Motor neuron (in vitro differentiated cells): ENCODE results near the gene EHD1. TPM values are rescaled to one million over a fixed set of nuclear protein-coding genes. Genes with fewer than 3 reads are reported as not detected.

Experiments
- ATAC-seq, 8 experiments: fragments of 200-7000 bp; cut with Tn5 transposase; replicated peaks in 6 of 8; 2 replicates each; pipeline ENCODE4 v1.8.0; 2021; ENCODE audit warnings: mild to moderate bottlenecking in 8 of 8, moderate library complexity in 8 of 8
- H3K27ac ChIP-seq, 2 donors: fragments of 250-450 bp; sonication (Bioruptor Pico); 2 replicates each; pipeline ENCODE4 v1.9.0; 2021; ENCODE audit warnings: antibody characterized with exemption in 2 of 2, mild to moderate bottlenecking in 2 of 2, moderate library complexity in 1 of 2
- H3K4me1 ChIP-seq, 2 donors: fragments of 250-450 bp; sonication (Bioruptor Pico); replicated peaks in 1 of 2; 2 replicates each; pipeline ENCODE4 v1.6.1; 2021; ENCODE audit warnings: antibody characterized with exemption in 2 of 2, mild to moderate bottlenecking in 2 of 2, moderate library complexity in 1 of 2
- H3K4me3 ChIP-seq, 5 donors: fragments of 250-450 bp; sonication (Bioruptor Pico); 2 replicates each; pipeline ENCODE4 v1.9.0; 2021; ENCODE audit warnings: antibody characterized with exemption in 5 of 5, mild to moderate bottlenecking in 5 of 5, moderate library complexity in 4 of 5
- WGBS, 10 experiments: fragments of 450-650 bp; shearing (Covaris generic); methylation state at CpG; one replicate each; pipeline ENCODE4 v1.0.0; 2022; 5-methylcytosine and 5-hydroxymethylcytosine counted together
- in situ Hi-C, 9 experiments: fragments of 400-800 bp; cut with MboI; loops; one replicate each; pipeline ENCODE4 v1.15.0; 2021; ENCODE audit warnings: low sequenced_read_pairs in 9 of 9, low pct_unique_long_range_greater_than_20kb in 2 of 9; ENCODE audit not compliant: unreplicated experiment in 9 of 9
- total RNA-seq, 8 experiments: library from RNA; unstranded; fragments of 300-600 nt; gene quantifications; 2 replicates each; pipeline versions ENCODE4 v1.2.3 to v1.2.4, GENCODE V29; 2022

Gene EHD1
- total RNA-seq, 8 experiments from 2014 or later = 20.2 to 37.2 (median 30.6) TPM

DNA sequence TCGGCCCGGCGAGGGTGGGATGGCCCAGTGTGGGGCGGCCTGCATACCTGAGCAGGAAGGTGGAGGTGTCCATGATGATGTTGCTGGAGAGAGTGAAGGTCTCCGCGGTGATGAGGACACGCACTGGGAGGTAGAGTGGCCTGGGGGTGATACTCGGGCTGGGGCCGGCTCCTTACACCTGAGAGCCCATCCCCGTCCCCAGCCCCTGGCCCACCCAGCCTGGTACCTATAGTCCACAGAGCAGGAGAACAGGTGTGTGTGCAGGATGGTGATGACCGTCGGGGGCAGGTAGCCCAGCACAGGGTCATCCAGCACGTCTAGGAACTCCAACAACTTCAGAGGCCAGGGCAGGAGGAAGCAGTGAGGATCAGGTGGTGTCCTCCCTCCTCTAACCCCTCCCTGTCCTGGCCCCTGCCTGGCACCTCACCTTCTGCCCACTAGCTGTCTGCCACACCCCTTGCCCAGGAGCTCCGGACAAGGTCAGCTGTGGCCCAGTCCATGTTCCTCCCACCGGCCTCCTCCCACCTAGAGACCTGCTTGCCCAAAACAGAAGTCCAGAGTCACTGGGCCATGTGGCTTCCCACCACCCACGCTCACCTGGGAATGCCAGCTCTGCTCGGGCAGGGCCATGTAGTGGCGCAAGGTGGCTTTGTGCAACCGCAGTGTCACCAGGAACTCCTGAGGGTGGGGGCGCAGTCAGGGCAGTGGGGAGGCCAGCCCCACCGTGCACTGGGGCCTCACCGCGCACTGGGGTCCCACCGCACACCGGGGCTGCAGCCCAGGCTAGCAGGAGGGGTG is 27.3 kb upstream of the EHD1 start:
- no peak overlapping the region for H3K4me3 ChIP-seq
- in situ Hi-C loops = no loop called here
- ATAC-seq = peak in 1 of 8 experiments; percentile 3
- no peak overlapping the region for H3K27ac ChIP-seq
- no peaks in the 10 kb centered on the region for H3K4me1 ChIP-seq
- WGBS, 10 experiments = 88 to 100% methylated on average over 1 to 5 of the region's 25 CpGs; no CpG with 5 or more reads in 8 of the 10 experiments

DNA sequence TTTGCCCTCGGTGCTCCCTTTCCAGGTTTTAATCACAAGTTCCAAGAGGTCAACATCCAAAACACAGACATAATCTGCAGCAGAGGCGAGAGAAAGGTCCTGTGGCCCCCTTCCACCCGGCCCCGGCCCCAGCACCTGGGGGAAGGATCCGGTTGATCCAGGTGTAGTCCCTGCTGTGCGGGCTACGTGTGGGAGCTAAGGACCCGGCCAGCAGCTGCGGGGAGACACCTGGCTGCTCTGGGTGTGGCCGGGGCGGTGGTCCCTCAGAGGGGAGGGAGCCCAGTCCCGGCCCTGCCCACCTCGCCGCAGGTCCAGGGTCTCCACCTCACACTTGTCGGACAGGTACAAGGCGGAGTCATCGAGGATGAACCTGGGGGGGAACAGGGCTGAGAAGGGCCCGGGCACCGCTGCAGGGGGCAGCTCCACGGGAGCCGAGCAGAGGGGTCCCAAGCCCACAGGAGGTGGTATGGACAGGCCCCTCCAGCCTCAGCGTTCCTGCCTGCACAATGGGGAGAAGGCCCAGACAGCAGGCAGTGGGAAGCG is 24.9 kb upstream of the EHD1 start:
- in situ Hi-C loops = no loop called here
- peak in 1 of 8 experiments; percentile 8 for ATAC-seq
- Histone ChIP-seq H3K4me1 (no peaks in the 10 kb centered on the region), H3K27ac (no peak overlapping the region), H3K4me3 (no peak overlapping the region)
- 60 to 90% (median 80%) methylated on average over 1 to 4 of the region's 23 CpGs; no CpG with 5 or more reads in 5 of the 10 experiments for WGBS, 10 experiments

DNA sequence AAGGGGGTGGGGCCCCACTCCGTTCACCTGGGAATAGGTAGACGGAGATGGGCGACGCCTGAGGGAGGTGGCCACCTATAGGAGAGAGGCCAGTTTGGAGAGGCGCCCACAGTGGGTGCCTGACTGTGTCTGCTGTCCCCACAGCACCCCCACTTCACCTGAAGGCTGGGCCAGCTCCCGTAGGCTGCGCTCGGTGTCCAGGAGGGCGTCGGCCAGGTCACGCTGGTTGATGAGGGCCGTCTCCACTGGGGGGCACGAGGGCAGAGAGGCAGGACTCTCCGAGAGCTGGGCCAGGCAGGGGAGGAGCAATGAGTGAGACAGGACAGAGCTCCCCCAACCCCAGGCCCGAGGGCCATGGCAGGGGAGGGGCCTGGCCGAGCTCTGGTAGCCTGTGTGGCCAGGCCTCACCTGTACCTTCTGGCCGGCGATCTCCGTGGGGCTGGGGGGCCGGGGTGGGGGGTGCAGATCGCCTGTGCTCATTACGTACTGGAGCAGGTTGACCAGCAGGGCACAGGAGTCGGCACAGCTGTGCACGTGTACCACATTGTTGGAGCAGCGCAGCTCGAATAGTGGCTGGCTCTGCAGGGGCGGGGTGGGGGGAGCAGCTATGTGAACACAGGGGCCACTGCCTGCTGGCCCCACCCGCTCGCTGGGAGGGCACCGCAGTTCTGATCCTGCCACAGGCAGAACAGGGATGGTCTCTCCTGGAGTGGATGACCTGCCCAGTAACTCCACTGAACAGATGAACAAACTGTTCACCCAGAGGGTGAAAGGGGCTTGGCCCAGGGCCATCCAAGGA is 23.9 kb upstream of the EHD1 start:
- WGBS, 10 experiments = 60 to 100% (median 90%) methylated on average over 1 to 2 of the region's 30 CpGs; no CpG with 5 or more reads in 7 of the 10 experiments
- in situ Hi-C loops = no loop called here
- no peak overlapping the region for H3K27ac ChIP-seq
- ATAC-seq = peak in 2 of 8 experiments; percentile 13 to 15
- no peaks in the 10 kb centered on the region for H3K4me1 ChIP-seq
- no peak overlapping the region for H3K4me3 ChIP-seq

DNA sequence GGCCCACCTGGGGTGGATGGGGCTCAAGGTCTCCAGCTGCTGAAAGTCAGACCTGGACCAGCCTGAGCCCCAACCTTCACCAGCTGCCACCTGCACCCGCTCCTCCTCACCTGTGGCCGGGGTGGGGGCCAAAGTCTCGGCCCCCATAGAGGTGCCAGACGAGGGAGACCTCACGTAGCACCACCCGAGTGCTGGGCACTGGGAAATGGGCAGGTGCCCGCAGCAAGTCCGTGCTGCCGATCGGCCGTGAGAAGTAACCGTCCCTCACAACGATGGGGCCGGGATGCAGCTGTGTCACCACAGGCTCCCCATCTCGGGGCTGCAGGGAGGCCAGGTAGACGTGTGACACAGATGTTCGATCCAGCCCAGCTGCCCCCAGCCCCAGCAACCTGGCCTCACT is 22.4 kb upstream of the EHD1 start:
- WGBS, 10 experiments = 90% methylated on average over 2 of the region's 17 CpGs; no CpG with 5 or more reads in 9 of the 10 experiments
- in situ Hi-C loops = no loop called here
- Histone ChIP-seq H3K4me3 (no peak overlapping the region), H3K27ac (no peak overlapping the region), H3K4me1 (no peaks in the 10 kb centered on the region)
- ATAC-seq = no peak

DNA sequence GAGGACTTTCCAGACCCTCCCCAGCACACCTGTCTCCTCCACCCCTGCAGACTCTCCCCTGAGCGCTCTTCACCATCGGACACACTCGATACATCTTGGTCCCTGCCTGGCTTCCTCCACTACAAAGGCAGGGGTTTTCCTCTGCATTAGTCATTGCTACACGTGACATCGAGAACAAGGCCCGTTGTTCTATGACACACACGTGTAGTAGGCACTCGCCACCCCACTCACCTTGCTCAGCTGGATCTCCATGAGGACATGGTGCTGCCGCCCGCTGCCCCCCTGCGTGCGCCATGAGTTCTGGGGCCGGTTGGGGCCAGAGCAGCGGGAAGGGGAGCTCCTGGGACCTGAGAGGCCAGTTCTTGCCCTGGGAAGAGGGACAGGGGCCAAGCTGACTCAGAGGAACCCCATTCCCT is 21.9 kb upstream of the EHD1 start:
- Histone ChIP-seq H3K4me1 (no peaks in the 10 kb centered on the region), H3K4me3 (no peak overlapping the region), H3K27ac (no peak overlapping the region)
- in situ Hi-C loops = no loop called here
- 73 to 94% (median 90%) methylated on average over 1 to 7 of the region's 14 CpGs; no CpG with 5 or more reads in 4 of the 10 experiments for WGBS, 10 experiments
- ATAC-seq = no peak

DNA sequence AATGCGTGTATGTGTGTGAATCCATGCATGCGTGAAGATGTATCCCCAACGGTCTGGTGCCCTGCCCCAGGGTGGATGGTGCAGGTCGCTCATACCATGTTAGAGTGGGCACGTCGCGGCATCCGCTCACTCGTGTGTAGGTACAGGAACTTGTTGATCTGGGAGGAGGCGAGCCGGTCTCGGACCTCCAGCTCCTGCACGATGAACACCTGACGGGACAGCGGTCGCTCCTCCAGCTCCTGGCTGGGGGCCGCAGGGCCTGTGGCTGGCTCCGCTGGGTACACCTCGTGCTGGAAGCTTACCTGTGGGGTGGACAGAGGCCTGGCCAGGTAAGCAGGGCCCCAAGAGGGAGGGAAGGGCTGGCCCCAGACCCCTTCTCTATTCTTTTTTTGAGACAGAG is 20.1 kb upstream of the EHD1 start:
- ATAC-seq = no peak
- in situ Hi-C loops = loop anchor here in 1 of 9 experiments (10.0 kb wide), 1 partner anchor 54 kb away; the partner anchor contains the start of gene CDC42BPG
- WGBS, 10 experiments = 89 to 100% (median 93%) methylated on average over 3 to 7 of the region's 19 CpGs; no CpG with 5 or more reads in 4 of the 10 experiments
- H3K4me1 ChIP-seq = peaks cover 4 to 7% of the 10 kb centered on the region in 2 donors
- no peak overlapping the region for H3K27ac ChIP-seq
- no peak overlapping the region for H3K4me3 ChIP-seq

DNA sequence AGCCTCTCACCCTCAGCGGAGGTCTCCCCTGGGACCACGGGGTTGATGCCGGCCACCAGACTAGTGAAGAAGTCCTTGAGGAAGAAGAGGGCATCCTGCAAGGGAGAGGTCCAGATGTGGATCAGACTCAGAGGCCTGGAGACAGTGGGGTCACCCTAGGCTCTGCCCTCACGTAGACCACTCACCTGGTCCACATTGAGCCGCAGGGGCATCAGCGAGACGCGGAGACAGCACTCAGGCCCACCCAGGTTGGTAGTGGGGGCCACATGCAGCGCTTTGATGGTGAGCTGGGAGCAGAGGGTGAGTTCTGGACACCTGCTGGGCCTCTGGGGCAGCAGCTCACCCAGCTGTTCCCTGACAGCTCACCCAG is 19.6 kb upstream of the EHD1 start:
- Histone ChIP-seq H3K27ac (no peak overlapping the region), H3K4me3 (no peak overlapping the region), H3K4me1 (peaks cover 4 to 12% of the 10 kb centered on the region in 2 donors)
- WGBS, 10 experiments = 86 to 100% (median 100%) methylated on average over 3 to 6 of the region's 9 CpGs; no CpG with 5 or more reads in 7 of the 10 experiments
- in situ Hi-C loops = loop anchor here in 1 of 9 experiments (10.0 kb wide), 1 partner anchor 53 kb away; the partner anchor contains the start of gene CDC42BPG
- ATAC-seq = no peak

DNA sequence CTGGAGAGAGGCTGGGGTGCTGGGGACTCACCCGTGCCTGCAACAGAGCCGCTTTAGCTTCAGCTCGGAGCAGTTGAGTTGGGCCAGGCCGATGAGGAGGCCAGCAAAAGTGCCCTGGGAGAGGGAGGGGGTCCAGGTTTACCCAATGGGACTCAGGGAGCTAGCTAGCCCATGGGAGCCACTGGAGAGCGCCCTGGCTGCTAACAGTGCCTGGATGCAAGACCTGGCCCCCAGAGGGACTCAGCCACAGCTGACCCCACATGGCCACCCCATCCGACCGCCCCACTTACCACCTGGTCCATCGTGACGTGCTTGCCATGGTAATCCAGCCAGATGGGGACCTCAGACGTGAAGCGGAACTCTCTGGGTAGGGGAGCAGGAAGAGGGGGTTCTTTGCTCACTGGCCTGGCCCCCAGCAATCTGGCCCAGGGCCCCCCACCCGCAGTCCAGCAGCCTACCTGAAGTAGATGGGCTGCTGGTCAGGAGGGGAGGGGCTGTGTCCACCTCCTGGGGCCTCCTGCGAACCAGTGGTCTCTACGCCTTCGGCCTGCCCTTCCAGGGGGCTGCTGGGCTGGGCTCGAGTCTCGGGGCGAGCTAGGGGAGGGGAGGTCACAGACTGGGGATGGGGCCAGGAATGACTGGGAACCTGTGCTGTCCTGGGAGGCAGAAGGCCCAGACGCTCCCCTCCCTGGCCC is 19.1 kb upstream of the EHD1 start:
- Histone ChIP-seq H3K4me3 (no peak overlapping the region), H3K27ac (no peak overlapping the region), H3K4me1 (peaks cover 4 to 12% of the 10 kb centered on the region in 2 donors)
- in situ Hi-C loops = loop anchor here in 1 of 9 experiments (10.0 kb wide), 1 partner anchor 53 kb away; the partner anchor contains the start of gene CDC42BPG
- WGBS, 10 experiments = 60 to 96% methylated on average over 4 to 8 of the region's 19 CpGs; no CpG with 5 or more reads in 8 of the 10 experiments
- no peak for ATAC-seq

DNA sequence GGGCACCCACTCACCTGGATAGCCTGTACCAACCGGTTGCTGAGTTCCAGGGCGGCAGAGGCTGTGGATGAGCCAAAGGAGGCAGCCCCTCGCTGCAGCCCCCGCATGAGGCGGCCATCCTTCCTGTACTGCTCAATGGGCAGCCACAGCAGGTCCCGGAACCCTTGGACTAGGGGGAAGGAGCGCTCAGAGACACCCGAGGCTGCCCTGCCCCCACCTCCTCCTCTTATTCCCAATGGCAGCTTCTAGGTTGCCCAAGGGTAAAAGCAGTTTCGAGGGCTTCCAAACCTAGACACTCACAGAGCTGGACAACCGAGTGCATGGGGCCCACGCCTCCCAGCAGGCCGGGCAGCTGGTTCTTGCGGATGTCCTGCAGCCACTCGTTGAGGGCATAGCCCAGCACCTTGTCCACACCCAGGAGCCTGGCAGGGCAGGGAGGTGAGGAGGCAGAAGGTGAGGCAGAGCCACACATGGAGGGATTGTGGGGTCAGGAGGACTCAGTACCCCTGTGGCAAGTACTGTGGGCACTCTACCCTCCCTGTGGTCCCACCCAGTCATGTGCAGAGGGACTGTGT is 18.1 kb upstream of the EHD1 start:
- WGBS, 10 experiments = 70 to 100% (median 80%) methylated on average over 1 to 3 of the region's 14 CpGs; no CpG with 5 or more reads in 7 of the 10 experiments
- H3K4me3 ChIP-seq = no peak overlapping the region
- peaks cover 4 to 12% of the 10 kb centered on the region in 2 donors for H3K4me1 ChIP-seq
- no peak overlapping the region for H3K27ac ChIP-seq
- ATAC-seq = no peak
- in situ Hi-C loops = loop anchor here in 1 of 9 experiments (10.0 kb wide), 1 partner anchor 52 kb away; the partner anchor contains the start of gene CDC42BPG

DNA sequence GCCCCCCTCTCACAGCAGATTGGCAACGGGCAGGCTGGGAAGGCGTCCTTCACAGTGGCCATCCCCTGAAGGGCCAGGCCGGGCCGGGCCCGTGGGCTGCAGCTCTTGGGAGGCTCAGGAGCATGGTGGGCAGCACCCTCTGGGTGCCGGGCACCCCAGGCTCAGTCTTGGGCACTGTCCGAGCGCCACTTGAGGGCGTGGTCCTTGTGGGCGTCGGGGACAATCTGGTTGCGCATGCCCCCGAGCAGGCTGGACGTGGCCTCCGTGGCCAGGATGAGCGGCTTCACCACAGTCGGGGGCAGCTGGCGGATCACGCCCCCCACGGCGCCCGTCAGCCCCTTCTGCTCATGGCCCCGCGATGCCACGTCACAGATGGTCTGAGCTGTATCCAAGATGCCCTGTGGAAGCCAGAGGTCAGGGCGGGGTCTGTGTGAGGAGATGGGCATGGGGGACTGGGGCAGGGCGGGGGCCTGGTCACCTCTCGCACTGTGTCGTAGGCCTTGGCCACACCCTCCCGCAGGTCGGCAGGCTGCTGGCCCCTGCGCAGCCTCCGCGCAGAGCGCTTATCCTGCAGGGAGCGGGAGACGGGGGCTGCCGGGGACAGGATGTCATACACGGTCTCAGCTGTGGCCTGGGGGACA is 16.5 kb upstream of the EHD1 start:
- Histone ChIP-seq H3K27ac (no peak overlapping the region), H3K4me1 (peaks cover 4 to 12% of the 10 kb centered on the region in 2 donors), H3K4me3 (no peak overlapping the region)
- 100% methylated on average over 6 of the region's 39 CpGs; no CpG with 5 or more reads in 9 of the 10 experiments for WGBS, 10 experiments
- peak in 3 of 8 experiments; percentile 3 to 8 (median 3) for ATAC-seq
- in situ Hi-C loops = loop anchor here in 1 of 9 experiments (10.0 kb wide), 1 partner anchor 50 kb away; the partner anchor contains the start of gene CDC42BPG

DNA sequence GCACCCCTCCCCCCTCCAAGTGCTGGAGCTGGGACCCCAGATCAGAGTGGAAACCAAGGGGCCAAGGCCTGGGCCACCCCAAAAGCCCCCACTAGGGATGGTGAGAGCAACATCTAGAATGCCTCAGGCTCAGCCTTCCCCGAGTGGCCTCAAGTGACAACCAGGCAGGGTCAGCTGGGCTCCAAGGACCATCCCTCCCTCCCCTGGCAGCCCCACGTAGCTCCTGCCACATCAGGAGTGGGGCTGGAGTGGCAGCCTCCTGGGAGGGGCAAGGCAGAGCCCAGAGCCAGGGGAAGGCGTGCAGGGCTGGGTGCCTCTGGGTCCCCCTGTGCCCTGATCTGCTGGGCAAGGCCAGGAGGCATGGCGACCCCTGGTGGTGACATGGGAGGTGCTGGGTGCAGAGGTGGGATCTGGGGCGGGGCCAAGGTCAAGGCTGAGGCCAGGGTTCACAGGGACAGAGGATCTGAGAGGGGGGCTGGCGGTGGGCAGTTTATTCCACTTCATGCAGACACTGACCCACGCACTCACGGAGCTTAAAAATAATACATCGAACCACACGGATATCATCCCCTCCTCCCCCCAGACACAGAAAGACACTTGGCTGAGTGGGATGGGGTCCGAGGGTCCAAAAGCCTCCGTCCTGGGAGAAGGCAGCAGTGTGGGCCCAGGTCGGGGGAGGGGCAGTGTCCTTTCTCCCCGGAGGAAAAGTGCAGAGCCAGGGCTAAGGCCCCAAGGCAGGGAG is 15.8 kb upstream of the EHD1 start:
- peak; percentile 61 to 90 (median 82) for ATAC-seq
- 0 to 53% methylated on average over 1 to 3 of the region's 14 CpGs; no CpG with 5 or more reads in 8 of the 10 experiments for WGBS, 10 experiments
- Histone ChIP-seq H3K4me1 (peaks cover 4 to 12% of the 10 kb centered on the region in 2 donors), H3K4me3 (no peak overlapping the region), H3K27ac (no peak overlapping the region)
- in situ Hi-C loops = loop anchor here in 1 of 9 experiments (10.0 kb wide), 1 partner anchor 49 kb away; the partner anchor contains the start of gene CDC42BPG
